ENCODE measurements around the gene TMEM151A.

DNA sequence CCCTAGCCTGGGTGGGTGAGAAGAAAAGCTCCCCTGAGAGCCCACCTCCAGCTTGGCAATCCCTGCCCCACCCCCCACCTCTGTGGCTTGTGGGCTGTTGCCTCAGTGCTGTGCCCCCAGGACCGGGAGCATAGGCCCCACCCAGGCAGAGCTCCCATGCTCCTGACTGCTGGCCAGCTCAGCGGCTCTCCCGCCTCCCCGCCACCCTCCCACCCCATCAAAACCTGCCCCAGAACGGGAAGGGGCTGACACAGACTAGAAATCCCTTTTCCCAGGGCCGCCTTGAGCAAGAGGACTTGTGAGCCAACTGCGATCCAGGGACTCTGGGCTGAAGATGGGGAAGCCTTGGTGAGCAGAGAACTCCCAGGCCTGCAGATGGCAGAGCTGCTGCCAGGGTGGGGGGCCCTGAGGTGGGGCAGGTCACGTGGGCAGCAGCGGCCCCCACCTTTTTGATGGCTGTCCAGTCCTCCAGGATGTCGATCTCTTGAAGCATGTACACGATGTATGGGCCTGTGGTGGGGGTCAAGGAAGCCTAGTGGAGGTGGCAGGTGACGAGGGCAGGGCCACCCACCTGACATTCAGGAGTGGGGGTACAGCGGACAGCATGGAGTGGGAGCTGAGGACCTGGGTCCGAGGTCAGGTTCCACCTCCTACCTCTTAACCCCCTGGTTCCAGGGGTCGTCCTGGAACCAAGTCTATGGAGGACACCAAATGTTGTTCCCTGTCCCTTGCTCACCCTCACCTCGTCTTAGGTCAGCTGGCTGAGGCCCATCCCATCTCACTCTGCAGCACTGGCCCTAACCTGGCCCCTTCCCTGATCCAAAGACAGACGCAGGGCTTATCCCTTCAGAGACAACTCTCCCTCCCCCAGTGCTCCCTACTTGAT is 46.8 kb downstream of the TMEM151A start:
- TF ChIP-seq POLR2A (IDR thresholded peaks at IDR 0.05) = no peak
- no peak for TF ChIP-seq CTCF (IDR thresholded peaks at IDR 0.05)
- TF ChIP-seq EP300 (IDR thresholded peaks at IDR 0.05) = no peak

Measured in ovary (tissue), 3 donors.